Activated CD4-positive, alpha-beta T cell treated with anti-CD3 and anti-CD28 coated beads, Interleukin-2, amount 10 ng/mL, durations not matched to agents 24 days and 14 days (primary cell): ENCODE measurements around the gene NR1H2. TPM values are rescaled to one million over a fixed set of nuclear protein-coding genes. Genes with fewer than 3 reads are reported as not detected.

ENCODE experiments used
- DNase-seq: peaks from one replicate; pipeline ENCODE4 v3.0.0; 2022
- H3K27ac Mint-ChIP-seq: one replicate; pipeline ENCODE4 v1.8.0; 2022; ENCODE audit warnings: mild to moderate bottlenecking, mixed read lengths
- H3K27me3 Mint-ChIP-seq: one replicate; pipeline ENCODE4 v1.8.0; 2022; ENCODE audit warnings: mixed read lengths
- H3K36me3 Mint-ChIP-seq: one replicate; pipeline ENCODE4 v1.8.0; 2022; ENCODE audit warnings: low read depth, mild to moderate bottlenecking, mixed read lengths
- H3K4me1 Mint-ChIP-seq: one replicate; pipeline ENCODE4 v1.8.0; 2021; ENCODE audit warnings: mixed read lengths
- H3K4me3 Mint-ChIP-seq: one replicate; pipeline ENCODE4 v1.8.0; 2022; ENCODE audit warnings: mild to moderate bottlenecking, moderate library complexity, mixed read lengths
- H3K9me3 Mint-ChIP-seq: one replicate; pipeline ENCODE4 v1.8.0; 2021; ENCODE audit warnings: mixed read lengths
- intact Hi-C: fragments of 100-400 bp; cut with micrococcal nuclease; formaldehyde crosslinking; loops from one replicate; pipeline ENCODE4 v1.15.1; 2023
- total RNA-seq: library from RNA; stranded (reverse); gene quantifications from 2 replicates; pipeline ENCODE4 v1.2.3, GENCODE V29; 2022

Gene NR1H2
- total RNA-seq, 1 donor from 2014 or later: 81.4 TPM

GRCh38 chr19:50422397-50423278 lies 46.4 kb downstream of the NR1H2 start:
- Mint-ChIP-seq H3K4me3 (no peak overlapping the region), H3K4me1 (peaks cover 11% of the 10 kb centered on the region), H3K36me3 (peaks cover 2% of the 10 kb centered on the region), H3K27ac (no peak overlapping the region), H3K9me3 (no peaks in the 10 kb centered on the region), H3K27me3 (peaks cover 10% of the 10 kb centered on the region)
- no peak for DNase-seq
- intact Hi-C loops: no loop called here

- DNase-seq: no peak
- intact Hi-C loops: no loop called here
- peaks cover under 1% of the 10 kb centered on the region for H3K36me3 Mint-ChIP-seq
- H3K4me3 Mint-ChIP-seq: no peak overlapping the region
- peaks cover 10% of the 10 kb centered on the region for H3K27me3 Mint-ChIP-seq
- H3K4me1 Mint-ChIP-seq: peaks cover 11% of the 10 kb centered on the region
- H3K9me3 Mint-ChIP-seq: no peaks in the 10 kb centered on the region
- H3K27ac Mint-ChIP-seq: no peak overlapping the region
Observed at GRCh38 chr19:50423279-50424113, 47.2 kb downstream of the NR1H2 start.

- H3K4me1 Mint-ChIP-seq: peaks cover under 1% of the 10 kb centered on the region
- H3K27me3 Mint-ChIP-seq: peaks cover 2% of the 10 kb centered on the region
- H3K27ac Mint-ChIP-seq: no peak overlapping the region
Observed at GRCh38 chr19:50425581-50425980, 49.3 kb downstream of the NR1H2 start.

GRCh38 chr19:50427318-50427925 lies 51.2 kb downstream of the NR1H2 start:
- no peaks in the 10 kb centered on the region for H3K36me3 Mint-ChIP-seq
- intact Hi-C loops: no loop called here
- H3K9me3 Mint-ChIP-seq: no peaks in the 10 kb centered on the region
- peaks cover 8% of the 10 kb centered on the region for H3K4me1 Mint-ChIP-seq
- H3K27ac Mint-ChIP-seq: no peak overlapping the region
- H3K4me3 Mint-ChIP-seq: peak overlapping the region; percentile 19
- H3K27me3 Mint-ChIP-seq: peaks cover 2% of the 10 kb centered on the region
- DNase-seq: no peak

More at GRCh38 chr19:50425581-50425980, 49.3 kb downstream of the NR1H2 start:
- intact Hi-C loops: no loop called here
- H3K9me3 Mint-ChIP-seq: no peaks in the 10 kb centered on the region
- H3K36me3 Mint-ChIP-seq: no peaks in the 10 kb centered on the region
- no peak overlapping the region for H3K4me3 Mint-ChIP-seq
- DNase-seq: no peak

GRCh38 chr19:50427997-50428425 lies 51.8 kb downstream of the NR1H2 start:
- intact Hi-C loops: no loop called here
- peak; percentile 82 for DNase-seq
- no peak overlapping the region for H3K27ac Mint-ChIP-seq
- peak overlapping the region; percentile 41 for H3K4me3 Mint-ChIP-seq
- H3K36me3 Mint-ChIP-seq: no peaks in the 10 kb centered on the region
- no peaks in the 10 kb centered on the region for H3K9me3 Mint-ChIP-seq
- peaks cover 10% of the 10 kb centered on the region for H3K4me1 Mint-ChIP-seq
- H3K27me3 Mint-ChIP-seq: peaks cover 5% of the 10 kb centered on the region

GRCh38 chr19:50428772-50429463 lies 52.7 kb downstream of the NR1H2 start:
- DNase-seq: no peak
- intact Hi-C loops: no loop called here
- no peak overlapping the region for H3K27ac Mint-ChIP-seq
- peaks cover 10% of the 10 kb centered on the region for H3K4me1 Mint-ChIP-seq
- peak overlapping the region; percentile 47 for H3K4me3 Mint-ChIP-seq
- H3K27me3 Mint-ChIP-seq: peaks cover 9% of the 10 kb centered on the region
- H3K9me3 Mint-ChIP-seq: no peaks in the 10 kb centered on the region
- H3K36me3 Mint-ChIP-seq: no peaks in the 10 kb centered on the region

GRCh38 chr19:50430888-50431342 lies 54.7 kb downstream of the NR1H2 start:
- no peak for DNase-seq
- intact Hi-C loops: loop anchor here (2.0 to 10.0 kb wide), 3 partner anchors 16 to 84 kb away; partner anchors contain the start of genes ASPDH and JOSD2
- H3K4me1 Mint-ChIP-seq: peaks cover 10% of the 10 kb centered on the region

GRCh38 chr19:50431343-50432220 lies 55.3 kb downstream of the NR1H2 start:
- H3K4me3 Mint-ChIP-seq: peak overlapping the region; percentile 83
- peak overlapping the region; percentile 90 for H3K27ac Mint-ChIP-seq
- peak; percentile 98 for DNase-seq
- no peaks in the 10 kb centered on the region for H3K36me3 Mint-ChIP-seq
- peaks cover 10% of the 10 kb centered on the region for H3K4me1 Mint-ChIP-seq
- no peaks in the 10 kb centered on the region for H3K9me3 Mint-ChIP-seq
- peaks cover 15% of the 10 kb centered on the region for H3K27me3 Mint-ChIP-seq
- intact Hi-C loops: loop anchor here (2.0 to 10.0 kb wide), 3 partner anchors 17 to 83 kb away; partner anchors contain the start of genes ASPDH and JOSD2

More at GRCh38 chr19:50430888-50431342, 54.7 kb downstream of the NR1H2 start:
- H3K27ac Mint-ChIP-seq: peak overlapping the region; percentile 42
- H3K4me3 Mint-ChIP-seq: peak overlapping the region; percentile 83
- no peaks in the 10 kb centered on the region for H3K36me3 Mint-ChIP-seq
- H3K9me3 Mint-ChIP-seq: no peaks in the 10 kb centered on the region
- peaks cover 12% of the 10 kb centered on the region for H3K27me3 Mint-ChIP-seq

GRCh38 chr19:50432221-50433028 lies 56.2 kb downstream of the NR1H2 start, which contains the start of gene MYBPC2:
Gene MYBPC2 (plus strand): TSS chr19:50432892. CDS start chr19:50432954, 62 bp downstream.
- H3K27ac Mint-ChIP-seq: peak within 1 kb of the TSS; percentile 90
- H3K4me3 Mint-ChIP-seq: peak within 1 kb of the TSS; percentile 83
- peaks cover 10% of the 10 kb centered on the region for H3K4me1 Mint-ChIP-seq
- no peaks in the 10 kb centered on the region for H3K36me3 Mint-ChIP-seq
- no peaks in the 10 kb centered on the region for H3K9me3 Mint-ChIP-seq
- peaks cover 15% of the 10 kb centered on the region for H3K27me3 Mint-ChIP-seq
- no peak for DNase-seq
- intact Hi-C loops: loop anchor here (5.0 to 10.0 kb wide), 2 partner anchors 75 to 82 kb away; partner anchors contain the start of genes ASPDH and JOSD2
